ENCODE data around the gene COL4A4. TPM values are rescaled to one million over a fixed set of nuclear protein-coding genes. Genes with fewer than 3 reads are reported as not detected.
"Not testable (repeated sequence)": the region's sequence is repeated elsewhere in the genome, so short reads cannot be mapped to it uniquely, and the experiment has no call there.

The COL4A4 gene
- total RNA-seq, 2 experiments from 2014 or later = not detected

- no peaks in the 10 kb centered on the region for H3K36me3 Mint-ChIP-seq
- H3K9me3 Mint-ChIP-seq = no peaks in the 10 kb centered on the region
- DNase-seq = no peak
- H3K27ac Mint-ChIP-seq = no peak overlapping the region
- no peak overlapping the region for H3K4me3 Mint-ChIP-seq
- no peaks in the 10 kb centered on the region for H3K4me1 Mint-ChIP-seq
- H3K27me3 Mint-ChIP-seq = peaks cover 4% of the 10 kb centered on the region
These were observed 16.8 kb upstream of the COL4A4 start for GRCh38 chr2:227180770-227181169.

- Mint-ChIP-seq H3K27me3 (peaks cover 3% of the 10 kb centered on the region), H3K4me3 (no peak overlapping the region), H3K9me3 (no peaks in the 10 kb centered on the region), H3K4me1 (no peaks in the 10 kb centered on the region), H3K27ac (no peak overlapping the region), H3K36me3 (no peaks in the 10 kb centered on the region)
- no peak for DNase-seq
These were observed 16.1 kb upstream of the COL4A4 start for GRCh38 chr2:227179988-227180685.

DNA sequence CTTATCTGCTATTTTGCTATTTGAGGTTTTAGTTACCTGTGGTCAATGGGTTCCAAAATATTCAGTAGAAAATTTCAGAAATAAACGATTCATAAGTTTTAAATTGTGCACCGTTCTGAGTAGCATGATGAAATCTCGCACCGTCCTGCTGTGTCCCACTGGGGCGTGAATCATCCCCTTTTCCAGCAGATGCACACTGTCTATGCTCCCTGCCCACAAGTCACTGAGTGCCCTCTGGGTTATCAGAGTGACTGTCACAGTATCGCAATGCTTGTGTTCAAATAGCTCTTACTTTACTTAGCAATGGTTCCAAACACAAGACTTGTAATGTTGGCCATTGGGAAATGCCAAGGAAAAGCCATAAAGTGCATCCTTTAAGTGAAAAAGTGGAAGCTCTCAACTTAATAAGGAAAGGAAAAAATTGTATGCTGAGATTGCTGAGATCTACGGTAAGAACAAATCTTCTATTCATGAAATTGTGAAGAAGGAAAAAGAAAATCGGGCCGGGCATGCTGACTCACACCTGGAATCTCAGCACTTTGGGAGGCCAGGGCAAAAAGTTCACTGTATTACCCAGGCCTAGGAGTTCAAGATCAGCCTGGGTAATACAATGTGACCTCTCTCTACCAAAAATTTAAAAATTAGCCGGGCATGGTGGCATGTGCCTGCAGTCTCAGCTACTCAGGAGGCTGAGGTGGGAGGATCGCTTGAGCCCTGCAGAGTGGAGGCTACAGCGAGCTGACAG is 13.8 kb upstream of the COL4A4 start:
- Mint-ChIP-seq H3K9me3 (no peaks in the 10 kb centered on the region), H3K27me3 (peaks cover 4% of the 10 kb centered on the region), H3K27ac (no peak overlapping the region), H3K36me3 (no peaks in the 10 kb centered on the region), H3K4me3 (no peak overlapping the region), H3K4me1 (no peaks in the 10 kb centered on the region)
- no peak for DNase-seq

DNA sequence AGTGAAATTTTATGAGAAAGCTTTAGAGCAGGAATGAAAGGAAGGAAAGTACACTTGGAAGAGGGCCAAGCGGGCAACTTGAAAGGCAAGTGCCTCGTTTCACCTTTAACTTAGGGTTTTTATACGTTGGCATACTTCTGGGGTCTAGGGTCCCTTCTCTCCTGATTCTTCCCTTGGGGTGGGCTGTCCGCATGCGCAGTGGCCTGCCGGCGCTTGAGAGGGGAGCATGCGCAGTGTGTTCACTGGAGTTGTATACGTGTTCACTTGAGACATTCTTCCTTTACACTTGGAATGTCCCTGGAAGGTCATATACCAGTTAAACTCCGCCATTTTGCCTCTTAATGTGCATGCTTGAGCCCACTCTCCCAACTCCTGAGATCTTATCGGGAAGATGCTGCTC is 7.8 kb upstream of the COL4A4 start:
- DNase-seq, H3K4me3 Mint-ChIP-seq: not testable (repeated sequence)

DNA sequence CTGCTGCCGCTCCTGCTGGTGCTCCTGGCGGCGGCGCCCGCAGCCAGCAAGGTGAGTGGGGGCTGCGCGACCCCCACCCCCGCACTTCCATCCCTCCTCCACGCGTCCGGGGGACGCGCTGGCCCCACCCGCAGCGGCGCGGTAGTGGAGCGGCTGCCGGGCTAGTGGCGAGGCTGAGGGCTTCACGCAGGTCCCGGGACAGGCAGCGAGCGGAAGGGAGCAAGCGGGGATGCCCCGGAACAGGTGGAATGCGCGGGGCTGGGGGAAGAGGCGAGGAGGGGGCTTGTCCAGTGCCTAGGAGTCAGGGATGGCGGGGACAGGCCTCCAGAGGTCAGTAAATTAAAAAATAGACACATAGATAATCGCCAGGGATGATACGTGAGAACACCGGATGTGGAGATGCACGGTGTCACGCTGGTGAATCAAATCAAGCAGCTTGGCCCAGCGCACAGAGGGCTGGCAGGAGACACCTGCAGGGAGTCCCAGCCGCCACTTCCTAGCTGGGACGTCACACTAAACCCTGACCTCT is 822 bp upstream of the COL4A4 start:
- H3K36me3 Mint-ChIP-seq = no peaks in the 10 kb centered on the region
- H3K4me3 Mint-ChIP-seq = peak overlapping the region; percentile 52
- peaks cover 9% of the 10 kb centered on the region for H3K4me1 Mint-ChIP-seq
- H3K9me3 Mint-ChIP-seq = no peaks in the 10 kb centered on the region
- peak; percentile 30 for DNase-seq
- H3K27me3 Mint-ChIP-seq = peaks cover 81% of the 10 kb centered on the region
- H3K27ac Mint-ChIP-seq = no peak overlapping the region

More for the DNA sequence above, 7.8 kb upstream of the COL4A4 start:
- H3K9me3 Mint-ChIP-seq, H3K27ac Mint-ChIP-seq, H3K4me1 Mint-ChIP-seq, H3K36me3 Mint-ChIP-seq: not testable (repeated sequence)
- peaks cover 25% of the 10 kb centered on the region for H3K27me3 Mint-ChIP-seq

DNA sequence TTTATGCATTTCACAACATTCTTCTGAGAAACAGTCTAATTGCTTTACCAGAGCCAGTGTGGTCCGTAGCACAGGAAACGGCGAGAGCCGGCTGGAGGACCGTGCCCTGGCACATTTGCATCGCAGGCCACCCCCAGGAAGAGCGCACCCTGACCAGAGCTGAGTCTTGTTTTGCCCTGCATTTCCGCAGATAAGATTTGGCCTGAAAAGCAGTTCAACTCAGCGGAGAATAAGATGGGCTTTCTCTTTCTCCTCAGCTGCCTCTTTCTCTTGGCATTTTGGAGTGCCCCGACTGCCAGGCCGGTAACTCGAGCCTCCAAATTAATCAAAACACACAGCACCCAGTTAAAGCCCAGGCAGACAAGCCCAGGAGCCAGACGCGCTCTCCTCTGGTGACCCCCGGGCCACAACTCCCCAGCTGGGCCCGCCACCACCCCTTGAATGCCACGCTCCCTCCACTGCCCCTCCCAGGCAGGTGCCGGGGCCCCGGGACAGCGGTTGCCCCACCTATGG is 464 bp downstream of the COL4A4 start:
- H3K36me3 Mint-ChIP-seq = no peaks in the 10 kb centered on the region
- H3K27ac Mint-ChIP-seq = no peak overlapping the region
- no peak for DNase-seq
- no peaks in the 10 kb centered on the region for H3K9me3 Mint-ChIP-seq
- peaks cover 86% of the 10 kb centered on the region for H3K27me3 Mint-ChIP-seq
- H3K4me3 Mint-ChIP-seq = peak overlapping the region; percentile 45
- peaks cover 9% of the 10 kb centered on the region for H3K4me1 Mint-ChIP-seq

GRCh38 chr2:227161947-227162346 is 2.1 kb downstream of the COL4A4 start:
- H3K27me3 Mint-ChIP-seq = peaks cover 82% of the 10 kb centered on the region
- no peaks in the 10 kb centered on the region for H3K36me3 Mint-ChIP-seq
- no peak overlapping the region for H3K4me3 Mint-ChIP-seq
- no peaks in the 10 kb centered on the region for H3K9me3 Mint-ChIP-seq
- no peak for DNase-seq
- no peak overlapping the region for H3K27ac Mint-ChIP-seq
- peaks cover 9% of the 10 kb centered on the region for H3K4me1 Mint-ChIP-seq

DNA sequence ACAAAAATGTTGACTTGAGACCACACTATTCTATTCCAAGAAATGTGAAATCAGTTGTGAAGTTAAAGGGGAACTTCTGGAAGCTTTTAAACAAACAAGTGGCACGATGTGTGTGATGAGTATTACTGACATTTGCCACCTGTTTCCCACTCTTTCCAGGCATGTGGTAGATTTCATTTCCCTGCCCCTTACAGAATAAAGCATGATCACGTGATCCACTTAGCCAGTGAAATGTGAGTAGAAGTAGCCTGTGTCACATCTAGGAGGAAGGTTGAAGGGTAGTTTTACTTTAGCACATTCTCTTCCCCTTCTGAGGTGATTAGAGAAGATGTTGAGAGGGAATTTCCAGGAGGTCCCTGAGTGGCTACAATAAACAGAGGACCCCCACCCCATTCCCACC is 3.8 kb downstream of the COL4A4 start:
- Mint-ChIP-seq H3K36me3 (no peaks in the 10 kb centered on the region), H3K4me1 (peaks cover 7% of the 10 kb centered on the region), H3K27ac (no peak overlapping the region), H3K27me3 (peaks cover 82% of the 10 kb centered on the region), H3K9me3 (no peaks in the 10 kb centered on the region), H3K4me3 (no peak overlapping the region)
- no peak for DNase-seq

DNA sequence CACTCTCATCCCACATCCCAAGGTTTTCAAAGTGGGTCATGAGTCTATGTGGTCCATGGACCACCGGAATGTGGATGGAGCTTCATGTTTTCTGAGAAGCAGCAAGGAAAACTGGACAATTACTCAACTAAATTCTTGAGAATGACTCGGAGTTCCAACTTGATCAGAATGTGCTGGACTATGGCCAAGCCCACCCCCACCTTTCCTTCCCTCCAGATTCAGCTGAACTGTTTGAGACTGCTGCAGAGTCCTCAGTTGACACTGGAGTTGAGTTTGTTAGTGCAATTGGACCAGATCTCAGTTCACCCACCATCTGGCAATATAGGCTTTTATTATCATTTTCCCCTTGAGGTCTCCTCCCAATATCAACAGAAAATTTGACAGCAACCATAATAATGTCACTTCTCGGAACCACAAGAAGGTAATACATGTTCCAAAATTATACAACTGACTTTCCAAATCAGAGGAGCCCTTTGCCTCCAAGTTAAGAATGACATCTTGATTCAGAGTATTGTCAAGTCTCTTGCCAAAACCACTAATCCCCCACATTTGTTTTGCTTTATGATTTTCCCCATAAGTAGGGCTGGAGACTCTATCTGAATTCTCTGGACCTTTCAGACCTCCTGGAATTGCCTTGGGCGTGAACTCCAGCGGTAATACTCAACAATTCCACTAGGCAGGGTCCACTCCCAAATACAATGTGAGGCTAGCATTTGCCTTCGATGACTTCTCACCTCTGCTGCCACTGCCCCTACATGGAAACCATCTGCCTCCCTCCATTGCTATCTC is 8.8 kb downstream of the COL4A4 start:
- DNase-seq = no peak
- Mint-ChIP-seq H3K27me3 (peaks cover 55% of the 10 kb centered on the region), H3K36me3 (no peaks in the 10 kb centered on the region), H3K4me3 (no peak overlapping the region), H3K9me3 (no peaks in the 10 kb centered on the region), H3K27ac (no peak overlapping the region), H3K4me1 (no peaks in the 10 kb centered on the region)

GRCh38 chr2:227153758-227154486 is 10.1 kb downstream of the COL4A4 start:
- Mint-ChIP-seq H3K4me1 (no peaks in the 10 kb centered on the region), H3K36me3 (no peaks in the 10 kb centered on the region)

GRCh38 chr2:227153307-227153706 is 10.7 kb downstream of the COL4A4 start:
- no peaks in the 10 kb centered on the region for H3K4me1 Mint-ChIP-seq
- H3K27me3 Mint-ChIP-seq = peaks cover 42% of the 10 kb centered on the region
- no peaks in the 10 kb centered on the region for H3K36me3 Mint-ChIP-seq
- H3K27ac Mint-ChIP-seq = no peak overlapping the region
- no peak for DNase-seq
- peaks cover 2% of the 10 kb centered on the region for H3K9me3 Mint-ChIP-seq
- H3K4me3 Mint-ChIP-seq = no peak overlapping the region

More at GRCh38 chr2:227153758-227154486, 10.1 kb downstream of the COL4A4 start:
- Mint-ChIP-seq H3K27me3 (peaks cover 43% of the 10 kb centered on the region), H3K27ac (no peak overlapping the region), H3K9me3 (peaks cover 2% of the 10 kb centered on the region), H3K4me3 (no peak overlapping the region)
- DNase-seq = no peak

- H3K27ac Mint-ChIP-seq = no peak overlapping the region
- no peak overlapping the region for H3K4me3 Mint-ChIP-seq
- no peaks in the 10 kb centered on the region for H3K36me3 Mint-ChIP-seq
- H3K9me3 Mint-ChIP-seq = peaks cover 2% of the 10 kb centered on the region
- H3K27me3 Mint-ChIP-seq = peaks cover 38% of the 10 kb centered on the region
- no peak for DNase-seq
- H3K4me1 Mint-ChIP-seq = no peaks in the 10 kb centered on the region
These were observed 11.8 kb downstream of the COL4A4 start for GRCh38 chr2:227152093-227152766.

GRCh38 chr2:227150222-227150936 is 13.6 kb downstream of the COL4A4 start:
- no peak for DNase-seq
- Mint-ChIP-seq H3K9me3 (peaks cover 2% of the 10 kb centered on the region), H3K36me3 (no peaks in the 10 kb centered on the region), H3K4me3 (no peak overlapping the region), H3K27ac (no peak overlapping the region), H3K4me1 (no peaks in the 10 kb centered on the region), H3K27me3 (peaks cover 21% of the 10 kb centered on the region)
